C4-2B (cell line): ENCODE measurements around the gene EZH1.

ENCODE experiments used
- ZFX ChIP-seq: fragments of 450-650 bp; IDR thresholded peaks from 2 replicates; pipeline ENCODE4 v1.6.1; 2017
- TF ChIP-seq, protein P1 (sequence below): fragments of 450-650 bp; conservative IDR thresholded peaks from 2 replicates; pipeline ENCODE4 v1.5.1; 2017; ENCODE audit warnings: mild to moderate bottlenecking

- TF ChIP-seq, protein P1, sequence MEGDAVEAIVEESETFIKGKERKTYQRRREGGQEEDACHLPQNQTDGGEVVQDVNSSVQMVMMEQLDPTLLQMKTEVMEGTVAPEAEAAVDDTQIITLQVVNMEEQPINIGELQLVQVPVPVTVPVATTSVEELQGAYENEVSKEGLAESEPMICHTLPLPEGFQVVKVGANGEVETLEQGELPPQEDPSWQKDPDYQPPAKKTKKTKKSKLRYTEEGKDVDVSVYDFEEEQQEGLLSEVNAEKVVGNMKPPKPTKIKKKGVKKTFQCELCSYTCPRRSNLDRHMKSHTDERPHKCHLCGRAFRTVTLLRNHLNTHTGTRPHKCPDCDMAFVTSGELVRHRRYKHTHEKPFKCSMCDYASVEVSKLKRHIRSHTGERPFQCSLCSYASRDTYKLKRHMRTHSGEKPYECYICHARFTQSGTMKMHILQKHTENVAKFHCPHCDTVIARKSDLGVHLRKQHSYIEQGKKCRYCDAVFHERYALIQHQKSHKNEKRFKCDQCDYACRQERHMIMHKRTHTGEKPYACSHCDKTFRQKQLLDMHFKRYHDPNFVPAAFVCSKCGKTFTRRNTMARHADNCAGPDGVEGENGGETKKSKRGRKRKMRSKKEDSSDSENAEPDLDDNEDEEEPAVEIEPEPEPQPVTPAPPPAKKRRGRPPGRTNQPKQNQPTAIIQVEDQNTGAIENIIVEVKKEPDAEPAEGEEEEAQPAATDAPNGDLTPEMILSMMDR, result no peak
- no peak for TF ChIP-seq ZFX
Observed at GRCh38 chr17:42760652-42761581, 16.1 kb upstream of the EZH1 start, which contains the start of gene RAMP2.
